Activated T-cell treated with anti-CD3 and anti-CD28 coated beads, Interleukin-2, amount 50 U/mL, for 72 hours (primary cell): Measurements from ENCODE around the gene CATSPERE. TPM values are rescaled to one million over a fixed set of nuclear protein-coding genes. Genes with fewer than 3 reads are reported as not detected.
A peak's percentile ranks its signal among the peaks of the same experiment; 100 is the strongest.

ENCODE experiments used
- ATAC-seq, 2 donors: fragments of 150-1000 bp; cut with Tn5 transposase; replicated peaks in 1 of 2; 2 replicates each; pipeline ENCODE4 v1.10.0; 2021; ENCODE audit warnings: moderate library complexity in 2 of 2, mild to moderate bottlenecking in 1 of 2
- DNase-seq, 2 donors: peaks; one replicate each; pipeline ENCODE4 v3.0.0; 2021 to 2022; ENCODE audit warnings: mixed read lengths in 1 of 2
- H3K27ac Mint-ChIP-seq: one replicate; pipeline ENCODE4 v1.8.0; 2022; ENCODE audit warnings: mild to moderate bottlenecking, moderate library complexity, mixed read lengths
- H3K27me3 Mint-ChIP-seq: one replicate; pipeline ENCODE4 v1.8.0; 2022; ENCODE audit warnings: low read depth, mixed read lengths
- H3K36me3 Mint-ChIP-seq, 2 donors: one replicate each; pipeline ENCODE4 v1.8.0; 2022; ENCODE audit warnings: mixed read lengths in 2 of 2, mild to moderate bottlenecking in 1 of 2; ENCODE audit not compliant: insufficient read depth in 2 of 2
- H3K4me1 Mint-ChIP-seq: one replicate; pipeline ENCODE4 v1.8.0; 2022; ENCODE audit warnings: low read depth, mixed read lengths
- H3K4me3 Mint-ChIP-seq, 2 donors: one replicate each; pipeline ENCODE4 v1.8.0; 2022; ENCODE audit warnings: mild to moderate bottlenecking in 2 of 2, mixed read lengths in 2 of 2, moderate library complexity in 2 of 2
- H3K9me3 Mint-ChIP-seq, 2 donors: one replicate each; pipeline ENCODE4 v1.8.0; 2022; ENCODE audit warnings: mixed read lengths in 2 of 2
- total RNA-seq, 2 donors: library from RNA; stranded (reverse); gene quantifications; one replicate each; pipeline ENCODE4 v1.2.3, GENCODE V29; 2022

Gene CATSPERE
- total RNA-seq, result under 1 TPM; 0.38 to 0.83 TPM

- H3K4me1 Mint-ChIP-seq, result peaks cover 11% of the 10 kb centered on the region
- no peaks in the 10 kb centered on the region for H3K27me3 Mint-ChIP-seq
- peak within 1 kb of the TSS; percentile 96 for H3K27ac Mint-ChIP-seq
- peak; percentile 81 to 82 for DNase-seq
- ATAC-seq, result peak; percentile 98 to 99
- peak within 1 kb of the TSS; percentile 85 to 96 for H3K4me3 Mint-ChIP-seq
- peaks cover 9 to 12% of the 10 kb centered on the region in 2 donors for H3K36me3 Mint-ChIP-seq
- H3K9me3 Mint-ChIP-seq, result peaks cover 0 to 1% of the 10 kb centered on the region in 2 donors
Measured at GRCh38 chr1:244461245-244462071, at the start of gene CATSPERE. Gene CATSPERE, plus strand, starts transcription at chr1:244461273. Its CDS starts 157 bp downstream, at chr1:244461430.

GRCh38 chr1:244412176-244412575, 48.9 kb upstream of the CATSPERE start:
- Mint-ChIP-seq H3K4me3 (no peak overlapping the region), H3K27me3 (no peaks in the 10 kb centered on the region), H3K4me1 (peaks cover 16% of the 10 kb centered on the region), H3K27ac (no peak overlapping the region), H3K36me3 (peaks cover 14 to 52% of the 10 kb centered on the region in 2 donors), H3K9me3 (peaks cover 0 to 4% of the 10 kb centered on the region in 2 donors)
- DNase-seq, result no peak
- no peak for ATAC-seq

- DNase-seq (no peak), ATAC-seq (peak in 1 of 2 donors; percentile 50)
- no peaks in the 10 kb centered on the region for H3K27me3 Mint-ChIP-seq
- H3K4me3 Mint-ChIP-seq, result peak overlapping the region in 1 of 2 donors; percentile 7
- peak overlapping the region; percentile 29 for H3K27ac Mint-ChIP-seq
- no peaks in the 10 kb centered on the region for H3K9me3 Mint-ChIP-seq
- peaks cover 14 to 47% of the 10 kb centered on the region in 2 donors for H3K36me3 Mint-ChIP-seq
- H3K4me1 Mint-ChIP-seq, result peaks cover 16% of the 10 kb centered on the region
Measured at GRCh38 chr1:244413736-244414135, 47.3 kb upstream of the CATSPERE start.

GRCh38 chr1:244414543-244414942, 46.5 kb upstream of the CATSPERE start:
- DNase-seq (no peak), ATAC-seq (no peak)
- peaks cover 14 to 49% of the 10 kb centered on the region in 2 donors for H3K36me3 Mint-ChIP-seq
- H3K27me3 Mint-ChIP-seq, result no peaks in the 10 kb centered on the region
- no peak overlapping the region for H3K4me3 Mint-ChIP-seq
- H3K4me1 Mint-ChIP-seq, result peaks cover 16% of the 10 kb centered on the region
- no peak overlapping the region for H3K27ac Mint-ChIP-seq
- no peaks in the 10 kb centered on the region for H3K9me3 Mint-ChIP-seq

GRCh38 chr1:244419024-244419423, 42.0 kb upstream of the CATSPERE start:
- no peaks in the 10 kb centered on the region for H3K27me3 Mint-ChIP-seq
- DNase-seq, result no peak
- H3K9me3 Mint-ChIP-seq, result no peaks in the 10 kb centered on the region
- no peak overlapping the region for H3K27ac Mint-ChIP-seq
- ATAC-seq, result no peak
- no peak overlapping the region for H3K4me3 Mint-ChIP-seq
- H3K36me3 Mint-ChIP-seq, result peaks cover 7 to 37% of the 10 kb centered on the region in 2 donors
- H3K4me1 Mint-ChIP-seq, result peaks cover 9% of the 10 kb centered on the region

DNA sequence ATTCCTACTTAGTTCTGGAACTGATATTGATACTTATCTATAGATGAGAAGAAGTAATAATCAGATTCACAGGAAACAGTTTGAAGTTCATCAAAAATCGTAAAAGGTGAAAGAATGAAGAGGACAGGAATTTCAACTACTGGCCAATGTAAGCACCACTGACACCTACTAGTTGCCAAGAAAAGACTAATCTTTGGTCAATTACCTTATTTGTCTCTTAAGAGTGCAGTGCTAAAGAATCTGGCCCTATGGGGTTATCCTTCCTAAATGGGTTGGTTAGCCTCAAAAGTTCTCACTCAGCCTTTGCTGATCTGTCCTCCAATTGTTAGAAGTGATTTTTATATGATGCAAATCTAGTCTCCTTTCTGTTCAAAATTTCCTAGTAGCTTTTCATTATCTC, 38.9 kb upstream of the CATSPERE start:
- Mint-ChIP-seq H3K36me3 (peaks cover 4 to 38% of the 10 kb centered on the region in 2 donors), H3K27ac (peak overlapping the region; percentile 58), H3K9me3 (no peaks in the 10 kb centered on the region), H3K27me3 (no peaks in the 10 kb centered on the region), H3K4me3 (no peak overlapping the region), H3K4me1 (peaks cover 6% of the 10 kb centered on the region)
- DNase-seq, result no peak
- ATAC-seq, result no peak

DNA sequence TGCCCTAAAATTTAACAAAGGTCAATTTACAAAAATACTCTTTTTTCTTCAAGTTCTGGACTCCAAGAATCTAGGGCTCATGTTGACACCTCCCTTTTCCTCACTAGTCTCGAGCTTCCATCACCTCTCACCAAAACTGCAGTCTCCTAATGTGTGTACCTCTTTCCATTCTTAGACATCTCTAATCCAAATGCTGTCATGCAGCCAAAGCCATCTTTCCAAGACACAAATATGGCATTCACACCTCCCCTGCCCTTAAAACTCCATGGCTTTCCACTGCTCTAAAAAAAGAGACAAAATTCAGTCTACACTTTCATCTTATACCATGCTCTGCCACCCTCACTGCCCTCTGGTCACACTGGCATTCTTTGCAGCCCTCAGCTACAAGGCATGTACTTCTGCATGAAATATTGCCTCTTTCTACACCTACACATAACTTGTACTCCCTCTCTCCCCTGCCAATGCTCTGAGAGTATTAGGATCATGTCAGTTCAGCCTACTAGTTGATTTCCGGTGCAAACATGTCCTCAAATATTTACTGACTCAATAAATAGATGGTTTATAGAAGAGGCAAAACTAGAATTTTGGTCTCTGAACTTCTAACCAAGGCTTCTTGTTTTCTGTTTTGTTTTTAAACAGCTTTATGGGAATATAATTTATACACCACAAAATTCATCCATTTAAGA, 36.3 kb upstream of the CATSPERE start:
- H3K27me3 Mint-ChIP-seq, result no peaks in the 10 kb centered on the region
- peaks cover 8% of the 10 kb centered on the region for H3K4me1 Mint-ChIP-seq
- H3K36me3 Mint-ChIP-seq, result peaks cover 0 to 29% of the 10 kb centered on the region in 2 donors
- H3K4me3 Mint-ChIP-seq, result no peak overlapping the region
- no peaks in the 10 kb centered on the region for H3K9me3 Mint-ChIP-seq
- no peak for DNase-seq
- H3K27ac Mint-ChIP-seq, result no peak overlapping the region
- ATAC-seq, result no peak

DNA sequence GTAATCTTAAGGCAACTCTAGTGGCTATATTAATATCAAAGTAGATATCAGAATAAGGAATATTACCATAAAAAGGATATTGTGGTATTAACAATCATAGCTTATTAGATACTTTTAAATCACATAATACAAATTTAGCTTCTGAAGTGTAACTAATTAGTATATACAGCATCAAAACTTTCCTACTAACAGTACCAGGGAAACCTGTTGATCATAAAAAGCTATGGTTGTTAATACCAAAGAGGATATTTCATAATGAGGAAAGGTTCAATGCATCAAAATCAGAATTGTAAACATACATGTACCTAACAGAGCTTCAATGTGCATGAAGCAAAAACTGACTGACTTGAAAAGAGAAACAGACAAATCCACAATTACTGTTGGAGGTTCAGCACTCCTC, 33.4 kb upstream of the CATSPERE start:
- no peaks in the 10 kb centered on the region for H3K27me3 Mint-ChIP-seq
- H3K36me3 Mint-ChIP-seq, result peaks cover 4 to 26% of the 10 kb centered on the region in 2 donors
- DNase-seq (no peak), ATAC-seq (no peak)
- peaks cover 8% of the 10 kb centered on the region for H3K4me1 Mint-ChIP-seq
- H3K27ac Mint-ChIP-seq, result no peak overlapping the region
- H3K4me3 Mint-ChIP-seq, result no peak overlapping the region
- no peaks in the 10 kb centered on the region for H3K9me3 Mint-ChIP-seq

GRCh38 chr1:244429818-244430217, 31.3 kb upstream of the CATSPERE start:
- DNase-seq (no peak), ATAC-seq (no peak)
- Mint-ChIP-seq H3K36me3 (peaks cover 9 to 23% of the 10 kb centered on the region in 2 donors), H3K4me3 (no peak overlapping the region), H3K4me1 (peaks cover 8% of the 10 kb centered on the region), H3K27ac (no peak overlapping the region), H3K9me3 (no peaks in the 10 kb centered on the region), H3K27me3 (no peaks in the 10 kb centered on the region)

DNA sequence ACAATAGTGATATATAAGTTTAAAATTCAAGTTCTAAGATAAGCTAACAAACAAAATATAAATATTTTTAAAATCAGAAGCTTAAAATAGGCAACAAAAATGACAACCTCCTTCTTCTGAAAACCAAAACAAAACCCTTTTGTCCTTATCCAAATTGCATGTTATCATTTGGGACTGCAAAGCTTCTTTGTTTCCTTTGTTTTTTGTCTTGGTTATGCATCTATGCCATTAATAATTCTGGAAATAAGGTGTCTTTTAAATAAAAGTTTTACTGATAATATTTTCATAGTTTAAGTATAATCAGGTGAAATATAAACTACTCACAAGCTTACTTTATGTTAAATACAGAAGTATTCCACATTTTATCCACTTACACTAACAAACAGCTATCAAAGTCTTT, 29.9 kb upstream of the CATSPERE start:
- H3K9me3 Mint-ChIP-seq, result no peaks in the 10 kb centered on the region
- no peak for ATAC-seq
- no peak for DNase-seq
- no peaks in the 10 kb centered on the region for H3K27me3 Mint-ChIP-seq
- no peak overlapping the region for H3K27ac Mint-ChIP-seq
- H3K36me3 Mint-ChIP-seq, result peaks cover 12 to 20% of the 10 kb centered on the region in 2 donors
- peaks cover 17% of the 10 kb centered on the region for H3K4me1 Mint-ChIP-seq
- no peak overlapping the region for H3K4me3 Mint-ChIP-seq

- peak; percentile 81 to 91 for ATAC-seq
- no peaks in the 10 kb centered on the region for H3K9me3 Mint-ChIP-seq
- no peaks in the 10 kb centered on the region for H3K27me3 Mint-ChIP-seq
- H3K27ac Mint-ChIP-seq, result peak overlapping the region; percentile 93
- no peak for DNase-seq
- H3K4me1 Mint-ChIP-seq, result peaks cover 47% of the 10 kb centered on the region
- peaks cover 8 to 16% of the 10 kb centered on the region in 2 donors for H3K36me3 Mint-ChIP-seq
- H3K4me3 Mint-ChIP-seq, result peak overlapping the region; percentile 45 to 61
Measured at GRCh38 chr1:244435562-244436205, 25.4 kb upstream of the CATSPERE start.

- Mint-ChIP-seq H3K27ac (peak overlapping the region; percentile 93), H3K9me3 (no peaks in the 10 kb centered on the region), H3K36me3 (peaks cover 8 to 16% of the 10 kb centered on the region in 2 donors)
Measured at GRCh38 chr1:244436336-244437085, 24.6 kb upstream of the CATSPERE start.

More at GRCh38 chr1:244436336-244437085, 24.6 kb upstream of the CATSPERE start:
- peaks cover 47% of the 10 kb centered on the region for H3K4me1 Mint-ChIP-seq
- H3K27me3 Mint-ChIP-seq, result no peaks in the 10 kb centered on the region
- ATAC-seq (no peak), DNase-seq (no peak)
- H3K4me3 Mint-ChIP-seq, result peak overlapping the region in 1 of 2 donors; percentile 61
